ENCODE data around the gene PDE6C.

GRCh38 chr10:93652857-93653256, 40.5 kb downstream of the PDE6C start:
- TF ChIP-seq CTCF (IDR thresholded peaks at IDR 0.05), result no peak
- TF ChIP-seq POLR2A (IDR thresholded peaks at IDR 0.05), result no peak
